HEK293 (cell line): ENCODE data around the gene CRYZL1.

Experiments used
- KLF9 ChIP-seq: fragments of 450-650 bp; formaldehyde crosslinking; IDR thresholded peaks from 2 replicates; pipeline ENCODE4 v1.5.1; 2016; ENCODE audit warnings: missing biosample characterization, missing genetic modification characterization, low read depth
- ZBTB8A ChIP-seq: fragments of 450-650 bp; formaldehyde crosslinking; IDR thresholded peaks from 2 replicates; pipeline ENCODE4 v1.5.1; 2016; ENCODE audit warnings: missing biosample characterization, missing genetic modification characterization
- ZNF184 ChIP-seq: fragments of 450-650 bp; IDR thresholded peaks from 2 replicates; pipeline ENCODE4 v1.5.1; 2018; ENCODE audit warnings: missing biosample characterization, mild to moderate bottlenecking, missing genetic modification characterization
- ZNF354C ChIP-seq: fragments of 450-650 bp; formaldehyde crosslinking; IDR thresholded peaks from 2 replicates; pipeline ENCODE4 v1.5.1; 2016; ENCODE audit warnings: missing biosample characterization, missing genetic modification characterization, low read depth, borderline replicate concordance
- ZNF561 ChIP-seq: fragments of 450-650 bp; IDR thresholded peaks from 2 replicates; pipeline ENCODE4 v1.5.1; 2018; ENCODE audit warnings: missing biosample characterization, missing genetic modification characterization, borderline replicate concordance
- TF ChIP-seq, protein P1 (sequence below): fragments of 450-650 bp; formaldehyde crosslinking; IDR thresholded peaks from 2 replicates; pipeline ENCODE4 v1.5.1; 2016; ENCODE audit warnings: missing biosample characterization, missing genetic modification characterization
- TF ChIP-seq, protein P2 (sequence below): fragments of 450-650 bp; formaldehyde crosslinking; IDR thresholded peaks from 2 replicates; pipeline ENCODE4 v1.5.1; 2016; ENCODE audit warnings: missing biosample characterization, missing genetic modification characterization

DNA sequence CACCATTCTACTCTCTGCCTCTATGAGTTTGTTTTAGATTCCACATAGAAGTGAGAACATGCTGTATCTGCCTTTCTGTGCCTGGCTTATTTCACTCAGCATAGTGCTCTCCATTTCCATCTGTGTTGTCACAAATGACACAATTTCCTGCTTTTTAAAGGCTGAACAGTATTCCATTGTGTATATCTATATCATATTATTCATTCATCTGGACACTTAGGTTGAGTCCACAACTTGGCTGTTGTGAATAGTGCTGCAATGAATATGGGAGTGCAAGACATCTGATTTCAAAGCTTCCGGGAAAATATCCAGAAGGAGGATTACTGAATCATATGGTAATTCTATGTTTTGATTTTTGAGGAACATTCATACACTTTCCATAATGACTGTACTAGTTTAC, 33.0 kb downstream of the CRYZL1 start:
- TF ChIP-seq, protein P1, sequence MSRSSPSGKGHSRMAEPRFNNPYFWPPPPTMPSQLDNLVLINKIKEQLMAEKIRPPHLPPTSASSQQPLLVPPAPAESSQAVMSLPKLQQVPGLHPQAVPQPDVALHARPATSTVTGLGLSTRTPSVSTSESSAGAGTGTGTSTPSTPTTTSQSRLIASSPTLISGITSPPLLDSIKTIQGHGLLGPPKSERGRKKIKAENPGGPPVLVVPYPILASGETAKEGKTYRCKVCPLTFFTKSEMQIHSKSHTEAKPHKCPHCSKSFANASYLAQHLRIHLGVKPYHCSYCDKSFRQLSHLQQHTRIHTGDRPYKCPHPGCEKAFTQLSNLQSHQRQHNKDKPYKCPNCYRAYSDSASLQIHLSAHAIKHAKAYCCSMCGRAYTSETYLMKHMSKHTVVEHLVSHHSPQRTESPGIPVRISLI (tag by site-specific recombination): no peak
- TF ChIP-seq, protein P2, sequence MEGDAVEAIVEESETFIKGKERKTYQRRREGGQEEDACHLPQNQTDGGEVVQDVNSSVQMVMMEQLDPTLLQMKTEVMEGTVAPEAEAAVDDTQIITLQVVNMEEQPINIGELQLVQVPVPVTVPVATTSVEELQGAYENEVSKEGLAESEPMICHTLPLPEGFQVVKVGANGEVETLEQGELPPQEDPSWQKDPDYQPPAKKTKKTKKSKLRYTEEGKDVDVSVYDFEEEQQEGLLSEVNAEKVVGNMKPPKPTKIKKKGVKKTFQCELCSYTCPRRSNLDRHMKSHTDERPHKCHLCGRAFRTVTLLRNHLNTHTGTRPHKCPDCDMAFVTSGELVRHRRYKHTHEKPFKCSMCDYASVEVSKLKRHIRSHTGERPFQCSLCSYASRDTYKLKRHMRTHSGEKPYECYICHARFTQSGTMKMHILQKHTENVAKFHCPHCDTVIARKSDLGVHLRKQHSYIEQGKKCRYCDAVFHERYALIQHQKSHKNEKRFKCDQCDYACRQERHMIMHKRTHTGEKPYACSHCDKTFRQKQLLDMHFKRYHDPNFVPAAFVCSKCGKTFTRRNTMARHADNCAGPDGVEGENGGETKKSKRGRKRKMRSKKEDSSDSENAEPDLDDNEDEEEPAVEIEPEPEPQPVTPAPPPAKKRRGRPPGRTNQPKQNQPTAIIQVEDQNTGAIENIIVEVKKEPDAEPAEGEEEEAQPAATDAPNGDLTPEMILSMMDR (tag by site-specific recombination): no peak
- TF ChIP-seq ZNF354C: no peak
- TF ChIP-seq ZBTB8A: no peak
- TF ChIP-seq ZNF184 (tag by site-specific recombination): no peak
- no peak for TF ChIP-seq ZNF561 (tag by site-specific recombination)
- no peak for TF ChIP-seq KLF9 (tag by site-specific recombination)
